Naive thymus-derived CD4-positive, alpha-beta T cell (primary cell): ENCODE results near the gene VGLL4. TPM values are rescaled to one million over a fixed set of nuclear protein-coding genes. Genes with fewer than 3 reads are reported as not detected.

Source experiments
- ATAC-seq: fragments of 150-1000 bp; cut with Tn5 transposase; 2 replicates; pipeline ENCODE4 v1.10.0; 2021; ENCODE audit warnings: mild to moderate bottlenecking, moderate library complexity
- CTCF ChIA-PET: fragments of 350-600 bp; sonication (Branson Sonifier 250); formaldehyde crosslinking; loops from one replicate; lab custom pipeline; 2021; ENCODE audit warnings: antibody characterized with exemption; lab: Charles Lee
- POLR2A ChIA-PET: fragments of 350-600 bp; sonication (Branson Sonifier 250); formaldehyde crosslinking; loops from one replicate; lab custom pipeline; 2021; ENCODE audit warnings: antibody characterized with exemption, inconsistent platforms; lab: Charles Lee
- DNase-seq, 9 donors: peaks; one replicate each; pipeline versions ENCODE4 v3.0.0 to v3.0.0-alpha.2; 2020 to 2022; ENCODE audit warnings: mixed read lengths in 1 of 9
- H3K27ac ChIP-seq: one replicate; pipeline ENCODE4 v1.7.0; 2013; ENCODE audit warnings: mild to moderate bottlenecking, low read depth, low read length, moderate library complexity
- H3K27me3 ChIP-seq, 2 donors: one replicate each; pipeline ENCODE4 v1.7.0; 2013; ENCODE audit warnings: low read length in 2 of 2, mild to moderate bottlenecking in 2 of 2, moderate library complexity in 2 of 2; ENCODE audit not compliant: control insufficient read depth in 2 of 2, insufficient read depth in 2 of 2
- H3K36me3 ChIP-seq, 3 experiments: 1 replicate in 2 of 3; 2 replicates in 1 of 3; pipeline ENCODE4 v1.7.0; 2013; ENCODE audit warnings: low read length in 3 of 3, mild to moderate bottlenecking in 3 of 3, moderate library complexity in 1 of 3; ENCODE audit not compliant: insufficient read depth in 3 of 3, control insufficient read depth in 2 of 3
- H3K4me1 ChIP-seq, 2 donors: one replicate each; pipeline ENCODE4 v1.7.0; 2013; ENCODE audit warnings: low read length in 2 of 2, mild to moderate bottlenecking in 2 of 2, moderate library complexity in 1 of 2; ENCODE audit not compliant: control insufficient read depth in 2 of 2, insufficient read depth in 2 of 2
- H3K4me3 ChIP-seq: 2 replicates; pipeline ENCODE4 v1.7.0; 2013; ENCODE audit warnings: mild to moderate bottlenecking, low read length
- H3K9me3 ChIP-seq, 3 experiments: 1 replicate in 2 of 3; 2 replicates in 1 of 3; pipeline ENCODE4 v1.7.0; 2013; ENCODE audit warnings: low read length in 3 of 3; ENCODE audit not compliant: control insufficient read depth in 2 of 3
- H3K27ac Mint-ChIP-seq, 9 donors: one replicate each; pipeline ENCODE4 v1.8.0; 2020 to 2022; ENCODE audit warnings: mixed read lengths in 9 of 9, mild to moderate bottlenecking in 8 of 9, moderate library complexity in 5 of 9, inconsistent platforms in 2 of 9
- H3K27me3 Mint-ChIP-seq, 5 donors: one replicate each; pipeline ENCODE4 v1.8.0; 2021 to 2022; ENCODE audit warnings: mixed read lengths in 5 of 5, mild to moderate bottlenecking in 1 of 5
- H3K36me3 Mint-ChIP-seq, 5 donors: one replicate each; pipeline ENCODE4 v1.8.0; 2020 to 2022; ENCODE audit warnings: mixed read lengths in 5 of 5, mild to moderate bottlenecking in 3 of 5, inconsistent platforms in 1 of 5
- H3K4me1 Mint-ChIP-seq, 7 donors: one replicate each; pipeline ENCODE4 v1.8.0; 2020 to 2022; ENCODE audit warnings: mixed read lengths in 7 of 7, mild to moderate bottlenecking in 3 of 7, inconsistent platforms in 1 of 7
- H3K4me3 Mint-ChIP-seq, 10 donors: one replicate each; pipeline ENCODE4 v1.8.0; 2020 to 2022; ENCODE audit warnings: mild to moderate bottlenecking in 10 of 10, mixed read lengths in 10 of 10, moderate library complexity in 6 of 10, inconsistent platforms in 2 of 10
- H3K9me3 Mint-ChIP-seq, 11 donors: one replicate each; pipeline ENCODE4 v1.8.0; 2020 to 2022; ENCODE audit warnings: mixed read lengths in 11 of 11, mild to moderate bottlenecking in 4 of 11, inconsistent platforms in 1 of 11, moderate library complexity in 1 of 11
- intact Hi-C, 2 donors: fragments of 100-400 bp; cut with micrococcal nuclease; formaldehyde crosslinking; loops; one replicate each; pipeline ENCODE4 v1.15.1; 2023
- polyA plus RNA-seq, 2 donors: library from polyadenylated mRNA; unstranded; fragments of 300-500 nt; fragmentation: Illumina TruSeq; gene quantifications; one replicate each; pipeline ENCODE4 v1.2.3, GENCODE V29; 2021
- total RNA-seq, 6 experiments: library from RNA in 5 of 6; stranded (reverse) in 5 of 6; gene quantifications; 1 replicate in 5 of 6; 2 replicates in 1 of 6; pipeline ENCODE4 v1.2.3 and lab custom pipeline; 2021 to 2026

The VGLL4 gene
- total and polyA plus RNA-seq, 7 experiments from 2014 or later: 18.6 to 44.8 (median 23.8) TPM

DNA sequence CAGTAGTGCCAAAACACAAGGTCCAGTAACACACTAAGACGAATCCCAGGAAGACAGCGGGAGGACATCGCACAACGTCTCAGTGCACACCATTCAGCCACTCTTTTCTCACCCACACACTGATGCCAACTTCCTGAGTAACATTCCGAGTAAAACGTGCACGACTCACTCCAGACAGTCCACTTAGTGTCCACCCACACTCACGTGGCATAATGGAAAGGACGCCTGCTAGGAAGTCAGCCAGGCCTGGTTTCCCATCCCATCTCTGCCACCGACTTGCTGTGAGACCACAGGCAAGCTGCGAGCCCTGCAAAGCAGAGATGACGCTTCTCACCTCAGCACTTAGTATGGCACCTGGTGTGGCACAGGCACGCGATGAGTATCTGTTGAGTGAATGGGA lies 36.8 kb upstream of the VGLL4 start:
- ATAC-seq (no peak), DNase-seq (no peak)
- Histone ChIP-seq H3K4me3 (no peak overlapping the region), H3K36me3 (no peaks in the 10 kb centered on the region), H3K27me3 (no peaks in the 10 kb centered on the region), H3K9me3 (no peaks in the 10 kb centered on the region), H3K4me1 (no peaks in the 10 kb centered on the region), H3K27ac (no peak overlapping the region)
- ChIA-PET POLR2A (no interaction called here), CTCF (no interaction called here)
- H3K27me3 Mint-ChIP-seq: no peaks in the 10 kb centered on the region
- no peak overlapping the region for H3K4me3 Mint-ChIP-seq
- H3K36me3 Mint-ChIP-seq: peaks cover 0 to 9% (median 7%) of the 10 kb centered on the region in 5 donors
- intact Hi-C loops: no loop called here
- H3K27ac Mint-ChIP-seq: no peak overlapping the region
- H3K9me3 Mint-ChIP-seq: peaks cover 0 to 2% (median 0%) of the 10 kb centered on the region in 11 donors
- H3K4me1 Mint-ChIP-seq: no peaks in the 10 kb centered on the region

GRCh38 chr3:11679964-11680363 lies 36.2 kb upstream of the VGLL4 start:
- CTCF ChIA-PET: no interaction called here
- ATAC-seq: no peak

GRCh38 chr3:11672363-11672762 lies 28.6 kb upstream of the VGLL4 start:
- no peak for ATAC-seq
- POLR2A ChIA-PET: no interaction called here

More at GRCh38 chr3:11679964-11680363, 36.2 kb upstream of the VGLL4 start:
- peaks cover 0 to 9% (median 7%) of the 10 kb centered on the region in 5 donors for H3K36me3 Mint-ChIP-seq
- no peaks in the 10 kb centered on the region for H3K27me3 Mint-ChIP-seq
- H3K9me3 Mint-ChIP-seq: peaks cover 0 to 2% (median 0%) of the 10 kb centered on the region in 11 donors
- H3K27me3 ChIP-seq: no peaks in the 10 kb centered on the region
- H3K4me3 Mint-ChIP-seq: no peak overlapping the region
- no peak overlapping the region for H3K27ac ChIP-seq
- DNase-seq: no peak
- H3K9me3 ChIP-seq: no peaks in the 10 kb centered on the region
- no peaks in the 10 kb centered on the region for H3K4me1 ChIP-seq
- H3K4me3 ChIP-seq: no peak overlapping the region
- POLR2A ChIA-PET: interaction anchor here (0.7 kb wide), 1 partner anchor 440 kb away, joined by 3 read pairs; no protein-coding TSS in a partner anchor
- H3K27ac Mint-ChIP-seq: no peak overlapping the region
- no peaks in the 10 kb centered on the region for H3K36me3 ChIP-seq
- intact Hi-C loops: no loop called here
- no peaks in the 10 kb centered on the region for H3K4me1 Mint-ChIP-seq

DNA sequence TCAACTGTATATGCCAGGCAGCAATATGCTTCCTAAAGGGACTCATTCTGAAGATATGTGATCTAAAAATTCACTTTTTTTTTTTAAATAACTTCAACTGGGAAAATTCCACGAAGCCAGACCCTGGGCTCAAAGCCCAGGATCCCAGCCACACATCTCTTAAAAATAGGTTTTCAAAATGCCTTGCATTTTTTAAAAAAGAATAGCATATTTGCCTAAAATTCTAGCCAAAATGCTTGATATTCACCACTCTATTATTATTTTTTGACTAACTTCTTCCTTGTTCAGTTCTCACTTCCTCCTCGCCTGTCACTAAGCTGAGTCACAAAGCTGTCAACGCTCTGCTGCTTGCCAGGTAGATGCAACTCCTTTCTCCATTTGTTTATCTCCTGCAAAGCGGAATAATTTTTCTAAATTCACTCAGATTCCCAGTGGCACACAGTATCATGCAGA lies 28.0 kb upstream of the VGLL4 start:
- Mint-ChIP-seq H3K36me3 (no peaks in the 10 kb centered on the region), H3K27me3 (peaks cover 0 to 11% (median 0%) of the 10 kb centered on the region in 5 donors), H3K4me1 (peaks cover 0 to 5% (median 0%) of the 10 kb centered on the region in 7 donors), H3K4me3 (no peak overlapping the region), H3K9me3 (peaks cover 0 to 1% (median 0%) of the 10 kb centered on the region in 11 donors), H3K27ac (no peak overlapping the region)
- Histone ChIP-seq H3K36me3 (no peaks in the 10 kb centered on the region), H3K4me1 (no peaks in the 10 kb centered on the region), H3K4me3 (no peak overlapping the region), H3K9me3 (no peaks in the 10 kb centered on the region), H3K27ac (no peak overlapping the region), H3K27me3 (no peaks in the 10 kb centered on the region)
- POLR2A ChIA-PET: no interaction called here
- DNase-seq (no peak), ATAC-seq (no peak)
- intact Hi-C loops: no loop called here
- CTCF ChIA-PET: no interaction called here

More at GRCh38 chr3:11672363-11672762, 28.6 kb upstream of the VGLL4 start:
- no peak for DNase-seq
- Mint-ChIP-seq H3K4me1 (peaks cover 0 to 1% (median 0%) of the 10 kb centered on the region in 7 donors), H3K9me3 (no peaks in the 10 kb centered on the region), H3K36me3 (no peaks in the 10 kb centered on the region), H3K4me3 (no peak overlapping the region), H3K27ac (no peak overlapping the region), H3K27me3 (peaks cover 0 to 11% (median 0%) of the 10 kb centered on the region in 5 donors)
- H3K4me3 ChIP-seq: no peak overlapping the region
- H3K27ac ChIP-seq: no peak overlapping the region
- no peaks in the 10 kb centered on the region for H3K27me3 ChIP-seq
- no peaks in the 10 kb centered on the region for H3K4me1 ChIP-seq
- no peaks in the 10 kb centered on the region for H3K9me3 ChIP-seq
- H3K36me3 ChIP-seq: no peaks in the 10 kb centered on the region
- CTCF ChIA-PET: no interaction called here
- intact Hi-C loops: no loop called here

- no peak overlapping the region for H3K4me3 Mint-ChIP-seq
- ATAC-seq (no peak), DNase-seq (no peak)
- Histone ChIP-seq H3K27me3 (no peaks in the 10 kb centered on the region), H3K9me3 (no peaks in the 10 kb centered on the region), H3K27ac (no peak overlapping the region), H3K4me1 (no peaks in the 10 kb centered on the region), H3K36me3 (no peaks in the 10 kb centered on the region), H3K4me3 (no peak overlapping the region)
- H3K27me3 Mint-ChIP-seq: peaks cover 0 to 11% (median 0%) of the 10 kb centered on the region in 5 donors
- peaks cover 0 to 1% (median 0%) of the 10 kb centered on the region in 11 donors for H3K9me3 Mint-ChIP-seq
- no peak overlapping the region for H3K27ac Mint-ChIP-seq
- peaks cover 0 to 6% (median 0%) of the 10 kb centered on the region in 7 donors for H3K4me1 Mint-ChIP-seq
- ChIA-PET CTCF (no interaction called here), POLR2A (no interaction called here)
- H3K36me3 Mint-ChIP-seq: no peaks in the 10 kb centered on the region
- intact Hi-C loops: no loop called here
These were observed 24.8 kb upstream of the VGLL4 start for GRCh38 chr3:11668243-11669235.

DNA sequence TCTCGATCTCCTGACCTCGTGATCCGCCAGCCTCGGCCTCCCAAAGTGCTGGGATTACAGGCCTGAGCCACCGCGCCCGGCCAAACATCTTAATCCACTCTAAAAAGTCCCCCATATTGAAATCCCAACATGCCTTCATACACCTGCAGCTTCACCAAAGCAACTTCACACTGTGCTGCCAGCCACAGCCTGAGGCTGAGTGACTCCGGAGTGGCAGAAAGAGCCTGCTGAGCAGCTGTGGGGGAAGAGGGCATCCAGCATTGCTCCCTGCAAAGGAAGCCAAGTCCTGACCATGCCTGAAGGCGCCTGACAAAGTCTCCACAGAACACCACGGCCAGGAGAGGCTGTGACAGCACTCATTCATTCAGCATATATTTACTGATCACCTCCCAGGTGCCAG lies 21.6 kb upstream of the VGLL4 start:
- H3K27ac ChIP-seq: no peak overlapping the region
- DNase-seq: no peak
- intact Hi-C loops: no loop called here
- H3K4me3 ChIP-seq: no peak overlapping the region
- H3K27me3 ChIP-seq: no peaks in the 10 kb centered on the region
- Mint-ChIP-seq H3K36me3 (peaks cover 0 to 6% (median 0%) of the 10 kb centered on the region in 5 donors), H3K4me1 (peaks cover 0 to 9% (median 0%) of the 10 kb centered on the region in 7 donors), H3K27me3 (no peaks in the 10 kb centered on the region), H3K9me3 (peaks cover 0 to 4% (median 0%) of the 10 kb centered on the region in 11 donors), H3K4me3 (no peak overlapping the region), H3K27ac (no peak overlapping the region)
- no peak for ATAC-seq
- POLR2A ChIA-PET: no interaction called here
- no peaks in the 10 kb centered on the region for H3K4me1 ChIP-seq
- CTCF ChIA-PET: no interaction called here
- H3K9me3 ChIP-seq: no peaks in the 10 kb centered on the region
- H3K36me3 ChIP-seq: no peaks in the 10 kb centered on the region
